Stomach (tissue), 9 donors: Measurements from ENCODE around the gene GAPT. TPM values are rescaled to one million over a fixed set of nuclear protein-coding genes. Genes with fewer than 3 reads are reported as not detected.

ENCODE experiments used
- DNase-seq, 2 donors: peaks; one replicate each; pipeline versions ENCODE4 v3.0.0 to v3.0.0-alpha.2; 2013 to 2019
- H3K27ac ChIP-seq, 5 donors: fragments of 200-600 bp in 4 of 5; sonication (generic) in 4 of 5; one replicate each; pipeline ENCODE4 v1.5.1; 2013 to 2019; ENCODE audit warnings: mild to moderate bottlenecking in 1 of 5, moderate library complexity in 1 of 5
- H3K27me3 ChIP-seq, 3 donors: fragments of 200-600 bp; sonication (generic); one replicate each; pipeline ENCODE4 v1.5.1; 2017 to 2019; ENCODE audit warnings: mixed run types in 1 of 3
- H3K36me3 ChIP-seq, 4 donors: fragments of 200-600 bp; sonication (generic); 1 replicate in 3 of 4; 2 replicates in 1 of 4; pipeline ENCODE4 v1.5.1; 2016 to 2019
- H3K4me1 ChIP-seq, 4 donors: fragments of 200-600 bp; sonication (generic); one replicate each; pipeline ENCODE4 v1.5.1; 2016 to 2019
- H3K4me3 ChIP-seq, 4 donors: fragments of 200-600 bp; sonication (generic) in 3 of 4; one replicate each; pipeline ENCODE4 v1.5.1; 2016 to 2019; ENCODE audit warnings: mild to moderate bottlenecking in 1 of 4
- H3K9me3 ChIP-seq, 4 donors: fragments of 200-600 bp; sonication (generic); one replicate each; pipeline ENCODE4 v1.5.1; 2016 to 2019
- CTCF ChIP-seq, 7 experiments: fragments of 450-650 bp in 4 of 7; fragments of 200-600 bp in 3 of 7; sonication (generic) in 3 of 7; IDR thresholded peaks; one replicate each; pipeline ENCODE4 v1.5.1; 2016 to 2019; ENCODE audit warnings: antibody characterized with exemption in 7 of 7, control low read depth in 2 of 7, mild to moderate bottlenecking in 1 of 7
- EP300 ChIP-seq: sonication (generic); formaldehyde crosslinking; IDR thresholded peaks from one replicate; pipeline ENCODE4 v1.6.1; 2017; ENCODE audit warnings: antibody characterized with exemption
- POLR2A ChIP-seq, 4 donors: fragments of 450-650 bp; IDR thresholded peaks; one replicate each; pipeline ENCODE4 v1.6.1; 2016; ENCODE audit warnings: antibody characterized with exemption in 4 of 4, control low read depth in 2 of 4, mild to moderate bottlenecking in 1 of 4, moderate library complexity in 1 of 4
- POLR2AphosphoS5 ChIP-seq, 3 donors: sonication (generic); formaldehyde crosslinking; IDR thresholded peaks; one replicate each; pipeline ENCODE4 v1.6.1; 2016; ENCODE audit warnings: antibody characterized with exemption in 3 of 3
- WGBS, 5 donors: extraction: QIAGEN DNeasy Blood & Tissue Kit in 3 of 5; methylation state at CpG; one replicate each; pipeline versions ENCODE4 v1.1.5 to v1.1.7; 2013 to 2018; 5-methylcytosine and 5-hydroxymethylcytosine counted together
- intact Hi-C: fragments of 100-400 bp; cut with DNase I; formaldehyde crosslinking; loops from one replicate; pipeline ENCODE4 v1.15.1; 2023; ENCODE audit warnings: low total_unique reads
- polyA plus RNA-seq, 3 donors: library from polyadenylated mRNA; stranded (reverse); fragments of 200-250 nt; gene quantifications; one replicate each; pipeline ENCODE4 v1.2.3, GENCODE V29; 2013
- total RNA-seq, 5 donors: library from RNA; depleted of rRNA; stranded (reverse); fragments of >200 nt; gene quantifications; one replicate each; pipeline versions ENCODE4 v1.1.0 to v1.2.3, GENCODE V29; 2014 to 2016
- donor health status: healthy with polysubstance abuse.
- donor health status: Bipolar disorder and iron deficiency.
- donor health status: healthy.

GAPT gene
- total and polyA plus RNA-seq, 8 donors = 0.68 to 4.9 (median 2.4) TPM; not detected in 2

- DNase-seq = no peak
- TF ChIP-seq POLR2AphosphoS5 (IDR thresholded peaks at IDR 0.05) = no peak
- TF ChIP-seq EP300 = no peak
- TF ChIP-seq CTCF (IDR thresholded peaks at IDR 0.05) = no peak
- TF ChIP-seq POLR2A (IDR thresholded peaks at IDR 0.05) = no peak
- H3K4me3 ChIP-seq = no peak overlapping the region
- H3K36me3 ChIP-seq = no peaks in the 10 kb centered on the region
- H3K9me3 ChIP-seq = no peaks in the 10 kb centered on the region
- H3K27ac ChIP-seq = no peak overlapping the region
- no peaks in the 10 kb centered on the region for H3K4me1 ChIP-seq
- WGBS, 5 donors = 71 to 78% (median 74%) methylated on average over 1 of the region's 1 CpG
- intact Hi-C loops = no loop called here
- H3K27me3 ChIP-seq = no peaks in the 10 kb centered on the region
Measured at GRCh38 chr5:58486290-58486689, 4.9 kb upstream of the GAPT start.

GRCh38 chr5:58490402-58491050 is 709 bp upstream of the GAPT start:
- H3K4me1 ChIP-seq = no peaks in the 10 kb centered on the region
- TF ChIP-seq EP300 = no peak
- TF ChIP-seq POLR2AphosphoS5 (IDR thresholded peaks at IDR 0.05) = no peak
- TF ChIP-seq POLR2A (IDR thresholded peaks at IDR 0.05) = no peak
- TF ChIP-seq CTCF (IDR thresholded peaks at IDR 0.05) = no peak
- H3K4me3 ChIP-seq = no peak overlapping the region
- intact Hi-C loops = no loop called here
- 66 to 80% (median 74%) methylated on average over 4 of the region's 4 CpGs for WGBS, 5 donors
- no peaks in the 10 kb centered on the region for H3K36me3 ChIP-seq
- H3K27me3 ChIP-seq = no peaks in the 10 kb centered on the region
- no peak for DNase-seq
- H3K27ac ChIP-seq = no peak overlapping the region
- H3K9me3 ChIP-seq = no peaks in the 10 kb centered on the region

- Histone ChIP-seq H3K27me3 (no peaks in the 10 kb centered on the region), H3K4me3 (no peak overlapping the region), H3K4me1 (no peaks in the 10 kb centered on the region), H3K27ac (no peak overlapping the region), H3K36me3 (no peaks in the 10 kb centered on the region), H3K9me3 (no peaks in the 10 kb centered on the region)
- no peak for DNase-seq
- intact Hi-C loops = no loop called here
- TF ChIP-seq POLR2AphosphoS5 (IDR thresholded peaks at IDR 0.05) (no peak), EP300 (no peak), CTCF (IDR thresholded peaks at IDR 0.05) (no peak), POLR2A (IDR thresholded peaks at IDR 0.05) (no peak)
Measured at GRCh38 chr5:58493141-58493540, 1.9 kb downstream of the GAPT start.

GRCh38 chr5:58496488-58496887 is 5.3 kb downstream of the GAPT start:
- Histone ChIP-seq H3K36me3 (no peaks in the 10 kb centered on the region), H3K27ac (no peak overlapping the region), H3K4me3 (no peak overlapping the region), H3K27me3 (no peaks in the 10 kb centered on the region), H3K4me1 (peaks cover 0 to 17% (median 0%) of the 10 kb centered on the region in 4 donors), H3K9me3 (no peaks in the 10 kb centered on the region)
- no peak for TF ChIP-seq POLR2A (IDR thresholded peaks at IDR 0.05)
- TF ChIP-seq POLR2AphosphoS5 (IDR thresholded peaks at IDR 0.05) = no peak
- no peak for TF ChIP-seq CTCF (IDR thresholded peaks at IDR 0.05)
- TF ChIP-seq EP300 = no peak
- WGBS, 5 donors = 56 to 67% (median 62%) methylated on average over 3 of the region's 3 CpGs
- DNase-seq = no peak
- intact Hi-C loops = no loop called here
